ES-I3 (cell line): Measurements from ENCODE around the gene ATP2B2.

Experiments used
- H3K36me3 ChIP-seq: 2 replicates; pipeline ENCODE4 v1.6.1; 2013; ENCODE audit warnings: mild to moderate bottlenecking, low read length, control low read depth, moderate library complexity; ENCODE audit not compliant: insufficient read depth
- H3K4me1 ChIP-seq: 2 replicates; pipeline ENCODE4 v1.6.1; 2013; ENCODE audit warnings: mild to moderate bottlenecking, control low read depth, low read length; ENCODE audit not compliant: insufficient read depth
- H3K9ac ChIP-seq: 2 replicates; pipeline ENCODE4 v1.6.1; 2013; ENCODE audit warnings: low read depth, mild to moderate bottlenecking, low read length, moderate library complexity
- H3K9me3 ChIP-seq: 2 replicates; pipeline ENCODE4 v1.6.1; 2013; ENCODE audit warnings: mild to moderate bottlenecking, low read length, moderate library complexity; ENCODE audit not compliant: control insufficient read depth, insufficient read depth

The ATP2B2 gene

GRCh38 chr3:10457560-10457959 is 47.8 kb downstream of the ATP2B2 start:
- H3K4me1 ChIP-seq = no peaks in the 10 kb centered on the region
- H3K36me3 ChIP-seq = no peaks in the 10 kb centered on the region
- H3K9me3 ChIP-seq = no peaks in the 10 kb centered on the region
- H3K9ac ChIP-seq = no peak overlapping the region

- Histone ChIP-seq H3K9me3 (no peaks in the 10 kb centered on the region), H3K36me3 (no peaks in the 10 kb centered on the region), H3K4me1 (no peaks in the 10 kb centered on the region), H3K9ac (no peak overlapping the region)
These were observed 48.4 kb downstream of the ATP2B2 start for GRCh38 chr3:10456981-10457380.

DNA sequence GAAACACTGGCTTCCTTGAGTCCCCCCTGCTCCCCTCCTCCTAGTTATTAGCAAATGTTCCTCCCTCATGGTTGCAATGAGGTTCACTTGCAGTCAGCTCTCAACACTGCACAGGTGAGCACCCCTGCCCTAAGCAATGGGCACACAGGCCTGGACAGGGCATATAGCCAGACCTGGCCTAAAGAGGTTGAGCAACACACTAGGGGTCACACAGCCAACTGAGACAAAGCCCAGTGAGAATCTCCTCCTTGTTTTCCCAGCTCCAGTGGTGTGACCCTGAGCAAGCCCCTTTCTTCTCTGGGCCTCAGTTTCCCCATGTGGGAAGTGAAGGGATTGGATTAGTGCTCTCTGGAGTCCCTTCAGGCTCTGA is 49.9 kb downstream of the ATP2B2 start:
- H3K9ac ChIP-seq = no peak overlapping the region
- no peaks in the 10 kb centered on the region for H3K36me3 ChIP-seq
- H3K9me3 ChIP-seq = no peaks in the 10 kb centered on the region
- no peaks in the 10 kb centered on the region for H3K4me1 ChIP-seq

DNA sequence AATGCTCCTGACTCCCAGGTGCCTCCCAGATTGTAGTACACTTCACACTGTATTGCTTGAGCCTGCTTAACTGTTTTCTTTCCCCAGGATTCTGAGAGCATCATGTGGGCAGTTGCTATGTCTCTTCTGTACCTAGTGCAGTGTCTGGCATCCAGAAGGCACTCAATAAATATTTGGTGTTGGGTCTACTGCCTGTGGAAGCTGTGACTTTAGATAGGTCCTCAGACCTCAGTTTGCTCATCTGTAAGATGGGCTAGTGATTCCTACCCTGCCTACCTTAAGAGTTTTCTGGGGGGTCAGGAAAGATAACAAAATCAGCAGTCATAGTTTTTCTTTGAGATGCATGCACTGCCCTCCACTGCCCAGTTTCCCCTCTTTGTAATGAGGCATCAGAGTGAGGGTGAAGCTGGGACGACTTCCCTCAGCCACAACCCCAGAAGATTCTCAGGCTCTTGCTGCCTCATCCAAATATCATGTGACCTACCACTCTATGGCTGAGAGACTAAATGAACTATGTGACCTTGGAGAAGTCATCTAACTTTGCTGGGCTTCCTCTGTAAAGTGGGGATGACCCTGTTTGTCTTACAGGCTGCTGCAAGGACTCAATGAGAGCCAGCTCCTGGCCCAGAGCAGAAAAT is 50.4 kb downstream of the ATP2B2 start:
- H3K9ac ChIP-seq = no peak overlapping the region
- no peaks in the 10 kb centered on the region for H3K9me3 ChIP-seq
- no peaks in the 10 kb centered on the region for H3K36me3 ChIP-seq
- no peaks in the 10 kb centered on the region for H3K4me1 ChIP-seq

GRCh38 chr3:10453431-10454163 is 51.8 kb downstream of the ATP2B2 start:
- no peaks in the 10 kb centered on the region for H3K36me3 ChIP-seq
- H3K4me1 ChIP-seq = no peaks in the 10 kb centered on the region
- no peak overlapping the region for H3K9ac ChIP-seq
- H3K9me3 ChIP-seq = no peaks in the 10 kb centered on the region

DNA sequence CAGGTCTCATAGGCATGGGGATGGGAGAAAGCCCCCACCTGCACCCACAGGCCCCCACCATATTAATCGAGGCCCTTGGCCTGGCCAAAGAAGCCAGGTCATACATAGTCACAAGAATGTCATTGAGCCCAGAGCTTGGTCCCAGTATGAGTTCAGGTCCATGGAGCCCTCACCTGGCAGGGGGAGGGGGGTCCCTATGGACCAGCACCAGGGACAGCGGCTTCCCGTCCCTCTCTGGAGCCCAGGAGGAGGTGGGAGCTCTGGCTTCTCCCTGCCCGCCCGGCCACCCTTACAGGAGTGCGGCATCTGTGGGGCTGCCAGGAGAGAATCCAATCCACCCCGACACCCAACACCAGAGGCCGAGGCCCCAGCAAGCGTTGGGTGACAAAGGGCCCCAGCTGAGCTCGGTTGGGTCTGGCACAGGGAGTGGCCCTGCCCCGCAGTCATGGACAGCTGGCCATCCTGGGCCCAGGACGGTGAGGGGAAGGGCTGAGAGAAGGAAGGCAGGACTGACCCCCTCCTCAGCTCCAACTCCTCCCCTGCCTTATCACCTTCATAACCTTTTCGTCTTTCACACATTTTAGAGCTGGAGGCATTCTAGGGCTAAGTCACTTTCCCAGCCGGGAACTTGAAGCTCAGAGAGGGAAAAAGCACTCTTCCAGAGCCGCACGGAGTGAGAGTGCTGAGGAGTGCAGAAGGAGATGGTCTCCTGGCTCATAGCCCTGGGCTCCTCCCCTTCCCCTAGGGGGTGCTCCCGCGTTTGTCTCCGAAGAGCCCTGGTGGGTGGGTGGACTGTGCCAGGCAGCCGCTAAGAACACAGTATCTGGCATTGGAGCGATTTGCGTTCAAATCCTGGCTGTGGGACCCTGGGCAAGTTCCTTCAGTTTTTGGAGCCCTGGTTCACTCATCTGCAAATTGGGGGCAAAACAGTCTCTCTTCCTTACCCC is 54.6 kb downstream of the ATP2B2 start:
- Histone ChIP-seq H3K4me1 (peaks cover 3% of the 10 kb centered on the region; the same call in 1 of the 2 replicates), H3K9me3 (no peaks in the 10 kb centered on the region), H3K36me3 (no peaks in the 10 kb centered on the region), H3K9ac (no peak overlapping the region)

- Histone ChIP-seq H3K9ac (no peak overlapping the region), H3K4me1 (peaks cover 16% of the 10 kb centered on the region), H3K9me3 (no peaks in the 10 kb centered on the region), H3K36me3 (no peaks in the 10 kb centered on the region)
These were observed 56.0 kb downstream of the ATP2B2 start for GRCh38 chr3:10449436-10449835.

- H3K9ac ChIP-seq = no peak overlapping the region
- no peaks in the 10 kb centered on the region for H3K36me3 ChIP-seq
- H3K9me3 ChIP-seq = no peaks in the 10 kb centered on the region
- H3K4me1 ChIP-seq = peaks cover 17% of the 10 kb centered on the region
These were observed 56.8 kb downstream of the ATP2B2 start for GRCh38 chr3:10448544-10448943.

GRCh38 chr3:10447527-10448260 is 57.7 kb downstream of the ATP2B2 start:
- no peaks in the 10 kb centered on the region; the same call in 1 of the 2 replicates for H3K9me3 ChIP-seq
- H3K4me1 ChIP-seq = peaks cover 17% of the 10 kb centered on the region
- no peaks in the 10 kb centered on the region for H3K36me3 ChIP-seq
- no peak overlapping the region for H3K9ac ChIP-seq

GRCh38 chr3:10447110-10447509 is 58.3 kb downstream of the ATP2B2 start:
- Histone ChIP-seq H3K36me3 (no peaks in the 10 kb centered on the region), H3K4me1 (peaks cover 17% of the 10 kb centered on the region), H3K9ac (no peak overlapping the region), H3K9me3 (no peaks in the 10 kb centered on the region; the same call in 1 of the 2 replicates)

DNA sequence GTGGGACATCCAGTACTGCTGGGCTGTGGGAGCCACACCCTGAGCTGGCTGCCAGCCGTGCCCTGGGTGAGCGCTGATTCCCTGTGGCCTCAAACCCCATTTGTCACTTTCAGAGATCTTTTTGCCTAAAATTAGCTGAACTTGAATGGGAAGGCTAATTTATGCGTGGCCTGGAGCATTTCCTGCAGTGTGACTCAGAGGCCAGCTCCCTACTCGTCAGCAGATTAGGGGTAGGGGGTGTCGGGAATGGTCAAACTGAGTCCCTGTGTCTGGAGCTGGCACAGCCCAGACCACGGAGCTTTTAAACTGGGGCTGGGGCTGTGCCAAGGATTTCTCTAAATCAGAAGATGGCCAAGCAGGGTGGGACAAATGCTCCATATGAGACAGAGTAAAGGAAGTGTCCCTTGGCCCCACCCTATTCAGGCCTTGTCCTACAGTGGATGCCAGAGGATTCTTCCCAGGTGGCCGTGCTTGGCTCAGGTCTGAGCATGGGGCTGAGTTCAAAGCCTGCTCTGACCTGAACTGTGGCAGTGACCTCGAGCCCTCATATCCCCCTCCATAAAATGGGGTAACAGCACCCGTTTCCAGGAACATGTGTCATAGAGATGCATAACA is 59.7 kb downstream of the ATP2B2 start:
- Histone ChIP-seq H3K4me1 (peaks cover 17% of the 10 kb centered on the region), H3K36me3 (no peaks in the 10 kb centered on the region), H3K9me3 (no peaks in the 10 kb centered on the region; the same call in 1 of the 2 replicates), H3K9ac (no peak overlapping the region)

DNA sequence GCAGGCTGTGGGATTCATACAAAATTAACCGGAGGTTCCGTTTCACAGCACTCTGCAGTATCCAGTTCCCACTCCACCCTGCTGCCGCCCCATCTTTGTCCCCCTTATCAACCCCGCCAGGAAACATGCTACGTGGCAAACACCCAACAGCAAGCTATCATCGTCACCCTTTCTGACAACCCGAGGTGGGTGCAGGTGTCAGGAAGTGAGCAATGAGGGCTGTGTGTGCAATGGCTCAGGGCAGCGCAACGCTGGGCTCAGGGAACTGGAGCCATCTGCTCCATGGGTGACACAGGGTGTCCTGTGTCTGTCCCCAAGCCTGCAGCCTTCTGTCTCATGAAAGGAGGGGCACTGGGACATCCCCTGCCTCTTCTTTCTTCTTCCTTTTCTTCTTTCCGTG is 60.9 kb downstream of the ATP2B2 start:
- H3K9me3 ChIP-seq = no peaks in the 10 kb centered on the region; the same call in 1 of the 2 replicates
- H3K36me3 ChIP-seq = no peaks in the 10 kb centered on the region
- no peak overlapping the region for H3K9ac ChIP-seq
- peaks cover 17% of the 10 kb centered on the region for H3K4me1 ChIP-seq

- H3K4me1 ChIP-seq = peaks cover 17% of the 10 kb centered on the region
- H3K9ac ChIP-seq = no peak overlapping the region
- H3K9me3 ChIP-seq = no peaks in the 10 kb centered on the region; the same call in 1 of the 2 replicates
- no peaks in the 10 kb centered on the region for H3K36me3 ChIP-seq
These were observed 61.3 kb downstream of the ATP2B2 start for GRCh38 chr3:10444110-10444429.
